T-helper 2 cell treated with Interferon-gamma antibody and Interleukin-4, amounts not matched to agents 5 μg/mL and 100 μg/mL, for 36 hours (primary cell): Measurements from ENCODE around the gene ITGB8.
"Not testable (repeated sequence)": the region's sequence is repeated elsewhere in the genome, so short reads cannot be mapped to it uniquely, and the experiment has no call there.

Experiments used
- DNase-seq: peaks from one replicate; pipeline ENCODE4 v3.0.0; 2021; ENCODE audit warnings: low spot score
- H3K27ac Mint-ChIP-seq: one replicate; pipeline ENCODE4 v1.8.0; 2021; ENCODE audit warnings: mild to moderate bottlenecking, mixed read lengths
- H3K27me3 Mint-ChIP-seq: one replicate; pipeline ENCODE4 v1.8.0; 2021; ENCODE audit warnings: low read depth, mixed read lengths
- H3K36me3 Mint-ChIP-seq: one replicate; pipeline ENCODE4 v1.8.0; 2021; ENCODE audit warnings: low read depth, mixed read lengths
- H3K4me1 Mint-ChIP-seq: one replicate; pipeline ENCODE4 v1.8.0; 2021; ENCODE audit warnings: low read depth, mixed read lengths
- H3K4me3 Mint-ChIP-seq: one replicate; pipeline ENCODE4 v1.8.0; 2022; ENCODE audit warnings: mild to moderate bottlenecking, moderate library complexity, mixed read lengths
- H3K9me3 Mint-ChIP-seq: one replicate; pipeline ENCODE4 v1.8.0; 2021; ENCODE audit warnings: mixed read lengths

Gene ITGB8

GRCh38 chr7:20358106-20358505, 27.4 kb downstream of the ITGB8 start:
- no peak overlapping the region for H3K27ac Mint-ChIP-seq
- H3K9me3 Mint-ChIP-seq = no peaks in the 10 kb centered on the region
- peaks cover 2% of the 10 kb centered on the region for H3K27me3 Mint-ChIP-seq
- DNase-seq = no peak
- no peak overlapping the region for H3K4me3 Mint-ChIP-seq
- no peaks in the 10 kb centered on the region for H3K4me1 Mint-ChIP-seq
- H3K36me3 Mint-ChIP-seq = no peaks in the 10 kb centered on the region

GRCh38 chr7:20358762-20359282, 28.1 kb downstream of the ITGB8 start:
- H3K27ac Mint-ChIP-seq = no peak overlapping the region

GRCh38 chr7:20359341-20359963, 28.8 kb downstream of the ITGB8 start:
- DNase-seq = no peak
- Mint-ChIP-seq H3K27me3 (peaks cover 2% of the 10 kb centered on the region), H3K4me1 (no peaks in the 10 kb centered on the region), H3K36me3 (no peaks in the 10 kb centered on the region), H3K27ac (no peak overlapping the region), H3K4me3 (no peak overlapping the region), H3K9me3 (no peaks in the 10 kb centered on the region)

More at GRCh38 chr7:20358762-20359282, 28.1 kb downstream of the ITGB8 start:
- no peaks in the 10 kb centered on the region for H3K9me3 Mint-ChIP-seq
- H3K4me1 Mint-ChIP-seq = no peaks in the 10 kb centered on the region
- H3K4me3 Mint-ChIP-seq = no peak overlapping the region
- no peak for DNase-seq
- H3K27me3 Mint-ChIP-seq = peaks cover 2% of the 10 kb centered on the region
- no peaks in the 10 kb centered on the region for H3K36me3 Mint-ChIP-seq

- DNase-seq = no peak
- Mint-ChIP-seq H3K4me3 (no peak overlapping the region), H3K9me3 (no peaks in the 10 kb centered on the region), H3K36me3 (no peaks in the 10 kb centered on the region), H3K4me1 (no peaks in the 10 kb centered on the region), H3K27ac (no peak overlapping the region), H3K27me3 (no peaks in the 10 kb centered on the region)
These were observed 32.0 kb downstream of the ITGB8 start for GRCh38 chr7:20362574-20363253.

GRCh38 chr7:20364571-20365196, 34.0 kb downstream of the ITGB8 start:
- no peak overlapping the region for H3K4me3 Mint-ChIP-seq
- DNase-seq = no peak
- H3K9me3 Mint-ChIP-seq = no peaks in the 10 kb centered on the region
- no peaks in the 10 kb centered on the region for H3K27me3 Mint-ChIP-seq
- no peaks in the 10 kb centered on the region for H3K36me3 Mint-ChIP-seq
- H3K27ac Mint-ChIP-seq = no peak overlapping the region
- H3K4me1 Mint-ChIP-seq = no peaks in the 10 kb centered on the region

- no peak for DNase-seq
- Mint-ChIP-seq H3K27ac (no peak overlapping the region), H3K4me1 (no peaks in the 10 kb centered on the region), H3K36me3 (no peaks in the 10 kb centered on the region), H3K9me3 (no peaks in the 10 kb centered on the region), H3K4me3 (no peak overlapping the region), H3K27me3 (no peaks in the 10 kb centered on the region)
These were observed 34.8 kb downstream of the ITGB8 start for GRCh38 chr7:20365486-20365885.

GRCh38 chr7:20374399-20374798, 43.7 kb downstream of the ITGB8 start:
- H3K9me3 Mint-ChIP-seq = no peaks in the 10 kb centered on the region
- no peaks in the 10 kb centered on the region for H3K4me1 Mint-ChIP-seq
- DNase-seq = no peak
- no peak overlapping the region for H3K4me3 Mint-ChIP-seq
- no peaks in the 10 kb centered on the region for H3K36me3 Mint-ChIP-seq
- H3K27me3 Mint-ChIP-seq = no peaks in the 10 kb centered on the region
- no peak overlapping the region for H3K27ac Mint-ChIP-seq

- H3K4me1 Mint-ChIP-seq = no peaks in the 10 kb centered on the region
- DNase-seq = no peak
- no peak overlapping the region for H3K4me3 Mint-ChIP-seq
- no peaks in the 10 kb centered on the region for H3K9me3 Mint-ChIP-seq
- no peaks in the 10 kb centered on the region for H3K36me3 Mint-ChIP-seq
- no peaks in the 10 kb centered on the region for H3K27me3 Mint-ChIP-seq
- no peak overlapping the region for H3K27ac Mint-ChIP-seq
These were observed 46.1 kb downstream of the ITGB8 start for GRCh38 chr7:20376796-20377195.

- H3K4me3 Mint-ChIP-seq = no peak overlapping the region
These were observed 50.8 kb downstream of the ITGB8 start for GRCh38 chr7:20381406-20382034.

GRCh38 chr7:20383351-20383750, 52.7 kb downstream of the ITGB8 start:
- Mint-ChIP-seq H3K9me3 (no peaks in the 10 kb centered on the region), H3K27ac (no peak overlapping the region), H3K27me3 (no peaks in the 10 kb centered on the region), H3K4me1 (no peaks in the 10 kb centered on the region), H3K4me3 (no peak overlapping the region), H3K36me3 (no peaks in the 10 kb centered on the region)
- no peak for DNase-seq

More at GRCh38 chr7:20381406-20382034, 50.8 kb downstream of the ITGB8 start:
- H3K4me1 Mint-ChIP-seq = no peaks in the 10 kb centered on the region
- no peak overlapping the region for H3K27ac Mint-ChIP-seq
- no peaks in the 10 kb centered on the region for H3K27me3 Mint-ChIP-seq
- H3K9me3 Mint-ChIP-seq = no peaks in the 10 kb centered on the region
- H3K36me3 Mint-ChIP-seq = no peaks in the 10 kb centered on the region
- no peak for DNase-seq

GRCh38 chr7:20385126-20385525, 54.4 kb downstream of the ITGB8 start:
- no peak overlapping the region for H3K4me3 Mint-ChIP-seq
- H3K27me3 Mint-ChIP-seq = no peaks in the 10 kb centered on the region
- DNase-seq = no peak
- no peaks in the 10 kb centered on the region for H3K36me3 Mint-ChIP-seq
- H3K4me1 Mint-ChIP-seq = no peaks in the 10 kb centered on the region
- H3K27ac Mint-ChIP-seq = no peak overlapping the region
- H3K9me3 Mint-ChIP-seq = no peaks in the 10 kb centered on the region

GRCh38 chr7:20388084-20388483, 57.4 kb downstream of the ITGB8 start:
- Mint-ChIP-seq H3K4me3 (no peak overlapping the region), H3K36me3 (no peaks in the 10 kb centered on the region), H3K4me1 (no peaks in the 10 kb centered on the region), H3K9me3 (no peaks in the 10 kb centered on the region), H3K27me3 (no peaks in the 10 kb centered on the region), H3K27ac (no peak overlapping the region)
- DNase-seq = no peak

- not testable (repeated sequence) for H3K4me3 Mint-ChIP-seq, H3K36me3 Mint-ChIP-seq, H3K27me3 Mint-ChIP-seq, H3K9me3 Mint-ChIP-seq, H3K27ac Mint-ChIP-seq, DNase-seq, H3K4me1 Mint-ChIP-seq
These were observed 58.5 kb downstream of the ITGB8 start for GRCh38 chr7:20389192-20389591.

GRCh38 chr7:20393021-20393610, 62.4 kb downstream of the ITGB8 start:
- Mint-ChIP-seq H3K27me3 (no peaks in the 10 kb centered on the region), H3K36me3 (no peaks in the 10 kb centered on the region), H3K27ac (no peak overlapping the region), H3K9me3 (no peaks in the 10 kb centered on the region), H3K4me1 (no peaks in the 10 kb centered on the region), H3K4me3 (no peak overlapping the region)
- DNase-seq = no peak
